ACHN (cell line): Measurements from ENCODE around the gene TCTN2.

Source experiments
- DNase-seq: peaks from one replicate; pipeline ENCODE4 v3.0.0-alpha.2; 2015
- in situ Hi-C: cut with HindIII; loops from 2 replicates; pipeline ENCODE4 v1.10.0; 2017; ENCODE audit warnings: low sequenced_read_pairs, low pct_ligation_motif_present, low pct_unique_long_range_greater_than_20kb

Gene TCTN2

DNA sequence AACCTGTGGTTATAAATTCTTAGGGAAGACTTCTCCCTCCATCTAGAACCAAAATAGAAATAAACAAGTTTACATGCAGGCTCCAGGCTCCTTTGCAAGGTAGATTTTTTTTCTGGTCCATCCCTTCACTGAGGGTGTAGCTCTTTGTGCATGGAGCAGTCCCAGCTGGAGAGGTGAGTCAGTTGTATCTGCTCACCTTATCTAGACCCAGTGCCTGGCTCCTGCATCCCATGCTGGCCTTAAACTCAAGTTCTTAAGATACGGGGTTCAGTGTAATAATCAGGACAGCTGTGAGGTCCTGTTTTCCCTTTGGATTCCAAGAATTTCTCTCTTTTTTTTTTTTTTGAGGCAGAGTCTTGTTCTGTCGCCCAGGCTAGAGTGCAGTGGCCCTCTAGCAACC is 56.0 kb downstream of the TCTN2 start:
- in situ Hi-C loops = no loop called here
- DNase-seq = no peak

DNA sequence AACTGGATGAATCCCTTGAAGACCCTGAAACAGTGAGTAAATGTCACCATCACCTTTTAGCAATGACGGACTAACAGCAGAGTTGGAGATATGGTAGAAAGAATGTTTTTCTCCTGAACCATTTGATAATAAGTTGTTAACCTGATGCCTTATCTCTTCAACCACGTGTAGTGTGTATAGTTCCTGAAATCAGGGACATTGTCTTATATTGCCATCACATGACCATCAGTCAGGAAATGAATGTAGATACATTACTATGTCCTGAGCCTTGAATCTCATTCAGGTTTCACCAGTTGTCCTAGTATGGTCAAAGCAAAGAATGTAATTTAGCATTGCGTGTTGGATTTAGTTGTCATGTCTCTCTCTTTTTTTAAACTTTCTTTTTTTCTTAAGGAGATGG is 57.0 kb downstream of the TCTN2 start:
- DNase-seq = no peak
- in situ Hi-C loops = no loop called here

- in situ Hi-C loops = no loop called here
- DNase-seq = no peak
Observed at GRCh38 chr12:123731596-123731995, 60.7 kb downstream of the TCTN2 start.

- no peak for DNase-seq
- in situ Hi-C loops = no loop called here
Observed at GRCh38 chr12:123732251-123732650, 61.3 kb downstream of the TCTN2 start.

GRCh38 chr12:123733229-123733628 is 62.3 kb downstream of the TCTN2 start:
- DNase-seq = no peak
- in situ Hi-C loops = no loop called here

DNA sequence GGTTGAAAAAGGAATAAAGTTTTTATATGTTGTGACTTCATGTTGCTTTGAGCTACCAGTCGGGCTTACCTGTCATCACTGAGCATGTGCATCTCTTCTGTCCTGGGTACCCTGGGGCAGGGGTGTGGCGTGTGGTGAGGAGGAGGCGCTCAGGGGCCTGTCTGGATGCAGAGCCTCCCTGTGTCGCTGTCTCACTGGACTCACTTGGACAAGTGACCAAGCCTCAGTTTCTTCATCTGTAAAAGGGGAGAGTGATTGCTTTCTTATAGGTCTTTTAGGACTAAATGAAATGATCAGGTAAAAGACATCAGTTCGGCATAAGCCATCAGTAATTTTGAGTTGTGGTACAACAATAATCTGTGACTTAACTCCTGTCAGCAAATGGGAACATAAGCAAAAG is 63.4 kb downstream of the TCTN2 start:
- in situ Hi-C loops = no loop called here
- DNase-seq = no peak

DNA sequence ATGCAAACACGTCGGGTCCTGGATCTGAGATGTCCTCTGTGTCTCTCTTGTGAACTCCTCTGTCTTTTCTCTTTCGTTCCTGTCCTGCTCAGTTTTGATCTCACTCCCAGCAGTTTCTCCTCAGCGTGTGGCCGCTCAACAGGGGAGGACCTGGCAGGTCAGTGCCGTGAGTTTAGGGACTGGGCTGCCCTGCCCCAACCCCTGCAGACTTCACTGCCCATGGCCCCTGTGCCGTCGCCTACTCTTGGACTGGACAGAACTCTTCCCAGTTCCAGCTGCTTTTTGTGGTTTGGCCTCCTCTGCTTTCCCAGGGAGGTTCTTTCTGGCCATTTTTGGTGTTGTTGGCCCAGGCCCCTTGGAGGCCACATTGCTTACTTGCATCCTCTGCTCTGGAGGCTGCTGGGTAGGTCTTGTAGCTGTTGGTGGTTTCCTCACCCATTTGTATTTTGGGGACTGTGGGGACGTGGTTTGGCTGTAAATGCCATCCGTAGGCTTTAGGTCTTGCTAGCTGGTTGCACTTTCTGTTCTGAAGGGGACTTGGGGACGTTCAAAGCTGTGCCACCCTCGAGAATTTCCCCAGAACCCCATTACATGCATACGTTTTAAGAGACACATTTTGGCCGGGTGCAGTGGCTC is 71.1 kb downstream of the TCTN2 start:
- in situ Hi-C loops = no loop called here
- DNase-seq = no peak

GRCh38 chr12:123743002-123743401 is 72.1 kb downstream of the TCTN2 start:
- in situ Hi-C loops = no loop called here
- DNase-seq = no peak

DNA sequence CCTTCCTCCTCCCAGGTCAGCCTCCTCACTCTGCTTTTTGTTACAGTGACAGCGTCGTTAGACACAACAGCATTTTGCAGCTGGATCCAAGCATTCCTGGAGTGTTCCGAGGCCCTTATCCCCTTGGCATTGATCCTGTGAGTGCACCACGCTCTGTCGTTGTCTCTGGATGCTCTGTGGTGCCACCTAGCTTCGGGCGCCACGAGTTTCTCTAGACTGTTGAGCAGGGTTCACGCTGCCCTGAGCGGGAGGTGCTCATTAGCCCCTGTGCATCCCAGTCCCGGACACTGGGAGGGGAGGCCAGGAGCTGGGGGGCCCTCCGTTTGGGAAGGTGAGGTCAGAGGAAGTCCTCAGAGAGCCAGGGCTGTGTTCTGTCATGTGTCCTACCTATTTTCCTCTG is 73.9 kb downstream of the TCTN2 start:
- in situ Hi-C loops = no loop called here

DNA sequence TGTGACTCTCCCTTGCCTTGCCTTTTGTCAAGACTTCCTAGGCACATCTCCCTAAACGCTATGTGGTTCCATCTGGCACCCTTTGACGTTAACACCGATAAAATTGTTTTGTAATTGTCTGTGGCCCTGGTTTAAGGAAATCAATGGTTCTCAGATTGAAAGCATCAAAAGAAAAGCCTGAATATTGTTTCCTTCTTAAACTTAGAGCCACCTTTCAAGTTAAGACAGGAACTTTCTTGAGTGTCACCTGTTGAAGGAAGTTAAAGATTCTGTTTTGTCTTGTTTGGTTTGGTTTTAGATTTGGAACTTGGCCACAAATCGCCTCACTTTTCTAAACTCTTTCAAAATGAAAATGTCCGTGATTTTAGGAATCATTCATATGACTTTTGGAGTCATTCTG is 76.4 kb downstream of the TCTN2 start:
- DNase-seq = no peak

More for the DNA sequence above, 73.9 kb downstream of the TCTN2 start:
- DNase-seq = peak; percentile 23

DNA sequence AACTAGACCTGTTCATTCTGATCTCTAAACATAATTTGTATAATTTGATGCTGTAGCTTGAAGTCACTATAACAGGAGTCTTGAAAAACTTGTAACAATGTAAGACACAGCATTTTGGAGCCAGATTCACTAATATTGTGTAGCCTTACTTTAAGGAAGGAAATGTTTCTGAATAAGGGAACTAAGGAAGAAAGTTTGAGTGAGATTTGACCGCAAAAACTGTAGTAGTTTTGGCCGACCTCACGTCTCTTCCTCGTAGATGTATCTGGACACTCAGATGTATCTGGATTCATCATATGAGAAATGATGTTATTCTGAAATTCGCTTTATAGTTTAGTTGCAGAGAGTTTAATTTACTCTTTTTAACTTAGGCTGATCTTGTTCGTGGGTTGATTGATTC is 77.2 kb downstream of the TCTN2 start:
- in situ Hi-C loops = no loop called here
- no peak for DNase-seq

More for the DNA sequence above, 76.4 kb downstream of the TCTN2 start:
- in situ Hi-C loops = no loop called here

DNA sequence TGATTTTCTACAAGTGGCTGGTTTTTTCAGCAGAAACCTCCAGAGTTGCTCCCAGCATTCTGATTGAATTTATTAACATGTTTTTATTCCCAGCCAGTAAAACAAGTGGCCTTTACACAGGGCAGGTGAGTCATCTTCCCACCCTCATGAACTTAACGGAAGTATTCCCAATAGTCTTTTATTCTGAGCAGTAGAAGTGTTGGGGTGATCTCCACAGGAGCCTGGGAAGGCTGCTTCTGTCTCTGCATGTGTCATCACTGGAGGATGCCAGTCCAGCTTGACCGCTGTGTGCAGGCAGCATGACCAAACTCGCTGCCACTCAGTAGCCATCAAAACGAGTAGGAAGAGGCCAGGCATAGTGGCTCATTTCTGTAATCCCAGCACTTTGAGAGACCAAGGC is 77.7 kb downstream of the TCTN2 start:
- DNase-seq = peak; percentile 98
- in situ Hi-C loops = no loop called here

DNA sequence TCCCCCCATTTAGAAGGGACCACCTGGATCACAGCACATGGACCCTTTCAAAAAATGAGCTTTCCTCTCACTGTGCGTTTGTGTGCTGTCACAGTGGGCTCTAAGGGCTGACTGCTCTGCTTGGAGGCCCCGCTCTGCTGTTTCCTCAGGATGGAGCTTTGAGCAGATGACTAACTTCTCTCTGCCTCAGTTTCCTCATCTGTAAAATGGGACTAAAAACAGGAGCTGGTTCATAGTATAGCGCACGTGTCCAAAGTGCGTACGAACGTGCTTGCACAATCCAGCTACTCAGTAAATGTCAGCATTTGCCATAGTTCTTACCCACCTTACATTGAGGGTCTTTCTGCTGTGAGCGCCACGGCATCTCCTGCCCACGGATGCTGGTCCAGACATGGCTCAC is 78.4 kb downstream of the TCTN2 start:
- in situ Hi-C loops = no loop called here

GRCh38 chr12:123750159-123750656 is 79.3 kb downstream of the TCTN2 start:
- in situ Hi-C loops = no loop called here
- no peak for DNase-seq

More for the DNA sequence above, 78.4 kb downstream of the TCTN2 start:
- no peak for DNase-seq

GRCh38 chr12:123752046-123752445 is 81.1 kb downstream of the TCTN2 start:
- in situ Hi-C loops = no loop called here
- no peak for DNase-seq

GRCh38 chr12:123754041-123754772 is 83.3 kb downstream of the TCTN2 start:
- in situ Hi-C loops = no loop called here
- DNase-seq = no peak

DNA sequence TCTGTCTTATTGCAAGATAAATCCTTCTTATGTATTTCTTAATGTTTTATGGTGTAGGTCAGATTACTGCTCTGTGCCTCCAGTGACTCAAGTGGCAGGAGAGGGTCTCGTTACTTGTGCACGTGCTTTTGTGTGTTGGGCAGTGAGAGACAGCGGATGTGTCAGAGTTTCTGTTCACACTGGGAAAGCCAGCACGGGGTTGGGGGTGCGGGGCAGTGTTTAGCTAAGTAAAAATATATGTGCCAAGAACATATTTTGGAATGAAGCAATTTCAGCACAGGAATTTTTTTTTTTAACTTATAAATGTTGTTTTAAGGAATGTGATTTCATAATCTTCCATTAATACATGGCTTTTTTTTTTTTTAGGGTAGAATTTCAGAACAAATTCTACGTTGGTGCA is 86.6 kb downstream of the TCTN2 start:
- in situ Hi-C loops = no loop called here

More for the DNA sequence above, 86.6 kb downstream of the TCTN2 start:
- no peak for DNase-seq
